Stomach (tissue), 9 donors: ENCODE data around the gene SGPP2. TPM values are rescaled to one million over a fixed set of nuclear protein-coding genes. Genes with fewer than 3 reads are reported as not detected.
A peak's percentile ranks its signal among the peaks of the same experiment; 100 is the strongest.

Experiments
- DNase-seq, 2 donors: peaks; one replicate each; pipeline versions ENCODE4 v3.0.0 to v3.0.0-alpha.2; 2013 to 2019
- H3K27ac ChIP-seq, 5 donors: fragments of 200-600 bp in 4 of 5; sonication (generic) in 4 of 5; one replicate each; pipeline ENCODE4 v1.5.1; 2013 to 2019; ENCODE audit warnings: mild to moderate bottlenecking in 1 of 5, moderate library complexity in 1 of 5
- H3K27me3 ChIP-seq, 3 donors: fragments of 200-600 bp; sonication (generic); one replicate each; pipeline ENCODE4 v1.5.1; 2017 to 2019; ENCODE audit warnings: mixed run types in 1 of 3
- H3K36me3 ChIP-seq, 4 donors: fragments of 200-600 bp; sonication (generic); 1 replicate in 3 of 4; 2 replicates in 1 of 4; pipeline ENCODE4 v1.5.1; 2016 to 2019
- H3K4me1 ChIP-seq, 4 donors: fragments of 200-600 bp; sonication (generic); one replicate each; pipeline ENCODE4 v1.5.1; 2016 to 2019
- H3K4me3 ChIP-seq, 4 donors: fragments of 200-600 bp; sonication (generic) in 3 of 4; one replicate each; pipeline ENCODE4 v1.5.1; 2016 to 2019; ENCODE audit warnings: mild to moderate bottlenecking in 1 of 4
- H3K9me3 ChIP-seq, 4 donors: fragments of 200-600 bp; sonication (generic); one replicate each; pipeline ENCODE4 v1.5.1; 2016 to 2019
- EP300 ChIP-seq: sonication (generic); formaldehyde crosslinking; IDR thresholded peaks from one replicate; pipeline ENCODE4 v1.6.1; 2017; ENCODE audit warnings: antibody characterized with exemption
- POLR2A ChIP-seq, 4 donors: fragments of 450-650 bp; IDR thresholded peaks; one replicate each; pipeline ENCODE4 v1.6.1; 2016; ENCODE audit warnings: antibody characterized with exemption in 4 of 4, control low read depth in 2 of 4, mild to moderate bottlenecking in 1 of 4, moderate library complexity in 1 of 4
- POLR2AphosphoS5 ChIP-seq, 3 donors: sonication (generic); formaldehyde crosslinking; IDR thresholded peaks; one replicate each; pipeline ENCODE4 v1.6.1; 2016; ENCODE audit warnings: antibody characterized with exemption in 3 of 3
- WGBS, 5 donors: extraction: QIAGEN DNeasy Blood & Tissue Kit in 3 of 5; methylation state at CpG; one replicate each; pipeline versions ENCODE4 v1.1.5 to v1.1.7; 2013 to 2018; 5-methylcytosine and 5-hydroxymethylcytosine counted together
- intact Hi-C: fragments of 100-400 bp; cut with DNase I; formaldehyde crosslinking; loops from one replicate; pipeline ENCODE4 v1.15.1; 2023; ENCODE audit warnings: low total_unique reads
- polyA plus RNA-seq, 3 donors: library from polyadenylated mRNA; stranded (reverse); fragments of 200-250 nt; gene quantifications; one replicate each; pipeline ENCODE4 v1.2.3, GENCODE V29; 2013
- total RNA-seq, 5 donors: library from RNA; depleted of rRNA; stranded (reverse); fragments of >200 nt; gene quantifications; one replicate each; pipeline versions ENCODE4 v1.1.0 to v1.2.3, GENCODE V29; 2014 to 2016
- TF ChIP-seq, protein P1 (sequence below), 7 experiments: fragments of 450-650 bp in 4 of 7; fragments of 200-600 bp in 3 of 7; sonication (generic) in 3 of 7; IDR thresholded peaks; one replicate each; pipeline ENCODE4 v1.5.1; 2016 to 2019; ENCODE audit warnings: antibody characterized with exemption in 7 of 7, control low read depth in 2 of 7, mild to moderate bottlenecking in 1 of 7
- donor health status: healthy with polysubstance abuse.
- donor health status: Bipolar disorder and iron deficiency.
- donor health status: healthy.

Gene SGPP2
- total and polyA plus RNA-seq, 8 donors: 1.7 to 50.4 (median 21.0) TPM

DNA sequence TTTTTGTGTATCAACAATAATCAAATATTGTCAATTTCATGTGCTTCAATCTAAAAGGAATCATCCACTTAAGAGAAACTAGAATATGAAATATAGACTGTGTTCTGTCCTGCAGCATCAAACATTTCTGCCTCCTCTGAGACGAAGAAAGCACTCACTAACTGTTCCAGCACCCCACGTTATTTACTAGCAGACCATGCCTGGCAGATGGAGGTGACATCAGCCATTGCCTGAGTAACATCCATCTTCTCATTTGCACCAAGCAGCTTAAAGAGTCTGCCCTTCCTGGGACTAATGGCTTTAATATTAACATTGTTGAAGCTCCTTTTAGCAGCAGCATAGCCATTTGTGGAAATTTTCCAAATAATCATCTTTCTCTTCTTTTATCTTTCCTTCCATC is 25.7 kb downstream of the SGPP2 start:
- peaks cover 6 to 21% (median 9%) of the 10 kb centered on the region in 4 donors for H3K4me1 ChIP-seq
- peak in 1 of 2 donors; percentile 31 for DNase-seq
- no peaks in the 10 kb centered on the region for H3K36me3 ChIP-seq
- H3K9me3 ChIP-seq: no peaks in the 10 kb centered on the region
- intact Hi-C loops: no loop called here
- WGBS, 5 donors: 56 to 92% (median 75%) methylated on average over 2 of the region's 2 CpGs
- H3K4me3 ChIP-seq: no peak overlapping the region
- H3K27ac ChIP-seq: no peak overlapping the region
- TF ChIP-seq POLR2AphosphoS5 (IDR thresholded peaks at IDR 0.05) (no peak), POLR2A (IDR thresholded peaks at IDR 0.05) (no peak), EP300 (no peak)
- TF ChIP-seq, protein P1, sequence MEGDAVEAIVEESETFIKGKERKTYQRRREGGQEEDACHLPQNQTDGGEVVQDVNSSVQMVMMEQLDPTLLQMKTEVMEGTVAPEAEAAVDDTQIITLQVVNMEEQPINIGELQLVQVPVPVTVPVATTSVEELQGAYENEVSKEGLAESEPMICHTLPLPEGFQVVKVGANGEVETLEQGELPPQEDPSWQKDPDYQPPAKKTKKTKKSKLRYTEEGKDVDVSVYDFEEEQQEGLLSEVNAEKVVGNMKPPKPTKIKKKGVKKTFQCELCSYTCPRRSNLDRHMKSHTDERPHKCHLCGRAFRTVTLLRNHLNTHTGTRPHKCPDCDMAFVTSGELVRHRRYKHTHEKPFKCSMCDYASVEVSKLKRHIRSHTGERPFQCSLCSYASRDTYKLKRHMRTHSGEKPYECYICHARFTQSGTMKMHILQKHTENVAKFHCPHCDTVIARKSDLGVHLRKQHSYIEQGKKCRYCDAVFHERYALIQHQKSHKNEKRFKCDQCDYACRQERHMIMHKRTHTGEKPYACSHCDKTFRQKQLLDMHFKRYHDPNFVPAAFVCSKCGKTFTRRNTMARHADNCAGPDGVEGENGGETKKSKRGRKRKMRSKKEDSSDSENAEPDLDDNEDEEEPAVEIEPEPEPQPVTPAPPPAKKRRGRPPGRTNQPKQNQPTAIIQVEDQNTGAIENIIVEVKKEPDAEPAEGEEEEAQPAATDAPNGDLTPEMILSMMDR (IDR thresholded peaks at IDR 0.05): no peak
- H3K27me3 ChIP-seq: peaks cover 0 to 5% (median 0%) of the 10 kb centered on the region in 3 donors

DNA sequence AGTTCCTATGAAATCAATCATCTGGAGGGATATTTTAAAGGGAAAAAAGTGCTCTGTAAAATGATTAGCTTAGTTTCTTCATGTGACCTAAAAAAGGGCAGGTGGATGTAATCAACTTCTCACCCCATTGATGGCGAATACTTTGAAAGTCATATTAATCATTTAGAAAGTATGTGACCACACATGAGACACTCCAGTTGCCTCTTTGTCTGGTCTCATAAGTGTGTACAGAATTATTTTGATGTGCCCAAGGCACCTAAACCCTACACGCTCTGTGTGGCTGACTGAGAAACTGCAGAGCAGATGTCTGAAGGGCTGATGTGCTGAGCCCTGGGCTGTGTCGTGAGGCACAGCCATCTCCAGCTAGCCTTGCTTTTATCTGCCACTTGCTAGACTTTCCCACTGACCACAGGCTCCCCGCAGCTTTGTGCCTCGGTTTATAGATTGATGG is 26.9 kb downstream of the SGPP2 start:
- peak in 1 of 2 donors; percentile 15 for DNase-seq
- Histone ChIP-seq H3K4me3 (no peak overlapping the region), H3K9me3 (no peaks in the 10 kb centered on the region), H3K36me3 (no peaks in the 10 kb centered on the region), H3K4me1 (peaks cover 6 to 21% (median 9%) of the 10 kb centered on the region in 4 donors), H3K27ac (no peak overlapping the region), H3K27me3 (peaks cover 0 to 5% (median 0%) of the 10 kb centered on the region in 3 donors)
- intact Hi-C loops: no loop called here
- TF ChIP-seq EP300 (no peak), POLR2AphosphoS5 (IDR thresholded peaks at IDR 0.05) (no peak), POLR2A (IDR thresholded peaks at IDR 0.05) (no peak)
- TF ChIP-seq, protein P1 (IDR thresholded peaks at IDR 0.05): no peak
- WGBS, 5 donors: 69 to 87% (median 84%) methylated on average over 5 of the region's 5 CpGs

DNA sequence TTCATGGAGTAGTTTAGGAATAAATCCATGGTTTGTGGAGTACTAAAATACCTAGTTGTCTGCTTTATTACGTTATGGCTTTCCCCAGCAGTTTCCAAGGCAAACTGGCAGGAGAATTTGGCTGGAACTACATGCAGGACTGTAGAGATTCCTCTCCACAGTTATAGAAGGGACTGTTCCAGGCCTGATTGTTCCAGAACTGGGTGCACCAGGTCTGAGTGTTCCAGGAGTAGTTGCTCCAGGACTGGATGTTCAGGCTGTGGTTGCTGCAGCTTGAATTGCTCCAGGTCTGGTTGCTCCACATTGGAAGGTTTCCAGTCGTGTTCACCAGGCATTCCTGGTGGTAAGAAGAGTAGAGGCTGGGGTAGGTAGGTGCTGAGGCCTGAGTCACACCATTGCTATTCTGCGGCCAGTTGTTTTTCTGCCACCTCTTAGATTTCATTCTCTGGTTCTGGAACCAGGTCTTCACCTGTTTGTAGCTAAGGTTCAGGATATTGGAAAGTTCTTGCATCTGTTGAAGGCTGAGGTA is 28.1 kb downstream of the SGPP2 start:
- H3K9me3 ChIP-seq: no peaks in the 10 kb centered on the region
- intact Hi-C loops: no loop called here
- peaks cover 6 to 21% (median 9%) of the 10 kb centered on the region in 4 donors for H3K4me1 ChIP-seq
- H3K36me3 ChIP-seq: no peaks in the 10 kb centered on the region
- DNase-seq: no peak
- no peak overlapping the region for H3K27ac ChIP-seq
- no peak overlapping the region for H3K4me3 ChIP-seq
- 71 to 86% (median 82%) methylated on average over 3 of the region's 3 CpGs for WGBS, 5 donors
- TF ChIP-seq POLR2AphosphoS5 (IDR thresholded peaks at IDR 0.05): no peak
- H3K27me3 ChIP-seq: peaks cover 0 to 5% (median 0%) of the 10 kb centered on the region in 3 donors

DNA sequence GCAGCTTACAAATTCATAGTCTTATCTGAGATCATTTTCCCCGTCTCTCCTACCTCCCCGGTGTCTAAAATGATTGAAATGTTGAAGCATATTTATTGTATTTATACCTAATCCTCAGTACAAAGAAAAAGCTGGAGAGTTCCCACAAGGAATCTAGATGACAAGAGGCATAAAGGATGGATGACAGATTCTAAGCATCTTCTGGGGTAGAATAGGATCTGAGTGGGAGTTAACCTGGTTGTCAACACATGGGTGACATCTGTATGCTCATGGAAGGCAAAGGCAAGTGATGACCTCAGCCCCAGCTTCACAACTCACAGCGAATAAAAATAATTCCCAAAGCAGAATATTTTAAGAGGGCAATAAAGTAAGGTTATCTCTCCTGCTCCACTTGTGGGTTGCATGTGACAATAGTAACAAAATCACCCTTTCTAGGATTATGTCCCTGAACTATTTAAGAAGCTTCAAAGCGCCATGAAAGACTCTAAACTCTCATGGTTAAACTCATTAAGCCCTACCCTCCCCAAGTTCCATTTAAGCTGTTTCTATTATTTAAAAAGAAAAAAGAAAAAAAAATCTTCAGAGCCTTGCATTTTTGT is 32.2 kb downstream of the SGPP2 start:
- Histone ChIP-seq H3K36me3 (no peaks in the 10 kb centered on the region), H3K4me3 (no peak overlapping the region), H3K4me1 (peaks cover 0 to 6% (median 0%) of the 10 kb centered on the region in 4 donors), H3K27ac (no peak overlapping the region), H3K27me3 (no peaks in the 10 kb centered on the region), H3K9me3 (no peaks in the 10 kb centered on the region)
- DNase-seq: no peak
- intact Hi-C loops: no loop called here
- TF ChIP-seq POLR2AphosphoS5 (IDR thresholded peaks at IDR 0.05) (no peak), POLR2A (IDR thresholded peaks at IDR 0.05) (no peak), EP300 (no peak)
- TF ChIP-seq, protein P1 (IDR thresholded peaks at IDR 0.05): no peak
- WGBS, 5 donors: 89 to 95% (median 94%) methylated on average over 4 of the region's 4 CpGs

DNA sequence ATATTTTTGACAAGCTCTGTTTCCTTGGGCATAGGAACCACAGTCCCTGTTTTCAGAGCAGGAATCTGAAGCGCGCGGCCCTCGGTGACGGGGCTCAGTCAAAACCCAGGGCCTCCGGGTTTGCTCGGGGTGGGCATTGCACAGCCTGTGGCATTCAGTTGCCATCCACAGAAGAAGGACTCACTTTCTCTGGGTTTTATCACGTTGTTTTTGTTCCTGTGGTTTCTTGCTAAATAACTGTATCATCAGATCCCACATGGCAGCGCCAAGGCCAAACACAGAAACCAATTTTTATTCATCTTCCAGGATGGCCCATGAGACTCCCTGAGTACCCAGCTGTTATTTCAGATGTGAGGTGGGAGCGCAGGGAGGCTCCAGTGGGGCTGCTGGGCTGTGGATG is 35.6 kb downstream of the SGPP2 start:
- TF ChIP-seq, protein P1 (IDR thresholded peaks at IDR 0.05): no peak
- TF ChIP-seq POLR2A (IDR thresholded peaks at IDR 0.05): no peak
- TF ChIP-seq EP300: no peak
- no peak for TF ChIP-seq POLR2AphosphoS5 (IDR thresholded peaks at IDR 0.05)
- Histone ChIP-seq H3K27me3 (no peaks in the 10 kb centered on the region), H3K27ac (no peak overlapping the region), H3K9me3 (no peaks in the 10 kb centered on the region), H3K4me3 (no peak overlapping the region), H3K4me1 (no peaks in the 10 kb centered on the region), H3K36me3 (no peaks in the 10 kb centered on the region)
- no peak for DNase-seq
- intact Hi-C loops: no loop called here
- WGBS, 5 donors: 92 to 96% (median 95%) methylated on average over 10 of the region's 10 CpGs
